RWPE2 (cell line): ENCODE data around the gene CD109.
"Not testable (repeated sequence)": the region's sequence is repeated elsewhere in the genome, so short reads cannot be mapped to it uniquely, and the experiment has no call there.

Experiments used
- ATAC-seq: fragments of 200-7000 bp; cut with Tn5 transposase; 3 replicates; pipeline ENCODE4 v1.9.1; 2021; ENCODE audit warnings: low read depth
- DNase-seq: peaks from one replicate; pipeline ENCODE4 v3.0.0-alpha.2; 2020; ENCODE audit warnings: low spot score
- H3K27ac ChIP-seq: fragments of 450-650 bp; 2 replicates; pipeline ENCODE4 v1.5.1; 2017; ENCODE audit warnings: mild to moderate bottlenecking; ENCODE audit not compliant: poor library complexity, severe bottlenecking
- H3K27me3 ChIP-seq: fragments of 250-450 bp; sonication (Bioruptor Pico); 2 replicates; pipeline ENCODE4 v1.5.1; 2021; ENCODE audit warnings: mild to moderate bottlenecking, moderate library complexity; ENCODE audit not compliant: insufficient read depth, poor library complexity, severe bottlenecking
- H3K36me3 ChIP-seq: fragments of 250-450 bp; sonication (Bioruptor Pico); 2 replicates; pipeline ENCODE4 v1.5.1; 2020; ENCODE audit warnings: low read depth, mild to moderate bottlenecking, moderate library complexity
- H3K4me1 ChIP-seq: fragments of 250-450 bp; sonication (Bioruptor Pico); 2 replicates; pipeline ENCODE4 v1.5.1; 2021; ENCODE audit warnings: mild to moderate bottlenecking, moderate library complexity; ENCODE audit not compliant: insufficient read depth, poor library complexity, severe bottlenecking
- H3K4me3 ChIP-seq: fragments of 250-450 bp; sonication (Bioruptor Pico); 2 replicates; pipeline ENCODE4 v1.5.1; 2021; ENCODE audit warnings: mild to moderate bottlenecking, moderate library complexity; ENCODE audit not compliant: severe bottlenecking
- H3K9me3 ChIP-seq: fragments of 250-450 bp; sonication (Bioruptor Pico); 2 replicates; pipeline ENCODE4 v1.5.1; 2021; ENCODE audit warnings: mild to moderate bottlenecking, moderate library complexity; ENCODE audit not compliant: severe bottlenecking
- CTCF ChIP-seq: fragments of 450-650 bp; IDR thresholded peaks from one replicate; pipeline ENCODE4 v1.5.1; 2017; ENCODE audit warnings: mild to moderate bottlenecking, moderate library complexity; ENCODE audit not compliant: poor library complexity, severe bottlenecking

CD109 gene

DNA sequence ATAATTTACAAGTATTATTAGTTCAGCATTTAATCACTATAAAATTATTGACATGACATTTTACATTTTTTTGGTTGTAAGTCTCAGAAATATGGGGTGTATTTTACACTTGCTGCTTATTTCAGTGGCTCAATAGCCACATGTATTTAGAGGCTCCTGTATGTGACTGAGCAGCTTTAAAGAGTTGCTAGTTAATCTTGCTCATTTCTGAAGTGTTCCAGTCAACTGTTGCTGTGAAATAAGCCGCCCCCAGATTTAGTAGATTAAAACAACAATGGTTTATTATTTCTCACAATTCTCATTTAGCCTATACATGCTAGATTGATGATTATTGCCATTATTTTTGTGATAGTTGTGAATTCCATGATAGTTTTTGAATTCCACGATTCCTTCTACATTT, 23.0 kb downstream of the CD109 start:
- no peaks in the 10 kb centered on the region for H3K9me3 ChIP-seq
- no peak for ATAC-seq
- H3K27ac ChIP-seq: no peak overlapping the region
- TF ChIP-seq CTCF: no peak
- no peaks in the 10 kb centered on the region for H3K27me3 ChIP-seq
- H3K4me1 ChIP-seq: peaks cover 14% of the 10 kb centered on the region
- H3K4me3 ChIP-seq: no peak overlapping the region
- DNase-seq: no peak
- peaks cover 47% of the 10 kb centered on the region for H3K36me3 ChIP-seq

- Histone ChIP-seq H3K4me1 (peaks cover 4% of the 10 kb centered on the region), H3K36me3 (peaks cover 58% of the 10 kb centered on the region), H3K27ac (peak overlapping the region; percentile 28), H3K4me3 (no peak overlapping the region), H3K9me3 (no peaks in the 10 kb centered on the region), H3K27me3 (no peaks in the 10 kb centered on the region)
- DNase-seq (no peak), ATAC-seq (peak; percentile 70)
- TF ChIP-seq CTCF: no peak
Measured at GRCh38 chr6:73722318-73723060, 26.5 kb downstream of the CD109 start.

DNA sequence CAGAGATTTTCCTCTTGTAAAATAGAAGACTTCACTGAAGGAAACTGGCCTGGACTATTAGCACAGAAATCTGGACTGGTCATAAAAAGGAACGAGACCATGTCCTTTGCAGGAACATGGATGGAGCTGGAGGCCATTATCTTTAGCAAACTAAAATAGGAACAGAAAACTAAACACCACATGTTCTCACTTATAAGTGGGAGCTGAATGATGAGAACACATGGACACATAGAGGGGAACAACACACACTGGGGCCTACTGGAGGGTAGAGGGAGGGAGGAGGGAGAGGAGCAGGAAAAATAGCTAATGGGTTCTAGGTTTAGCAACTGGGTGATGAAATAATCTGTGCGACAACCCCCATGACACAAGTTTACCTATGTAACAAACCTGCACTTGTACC, 27.5 kb downstream of the CD109 start:
- not testable (repeated sequence) for H3K9me3 ChIP-seq, ATAC-seq, DNase-seq, H3K4me3 ChIP-seq, H3K27me3 ChIP-seq, H3K4me1 ChIP-seq
- Histone ChIP-seq H3K27ac (peak overlapping the region; percentile 28), H3K36me3 (peaks cover 64% of the 10 kb centered on the region)

GRCh38 chr6:73724389-73724788, 28.4 kb downstream of the CD109 start:
- H3K27me3 ChIP-seq: no peaks in the 10 kb centered on the region
- no peak for DNase-seq
- H3K4me1 ChIP-seq: peaks cover 4% of the 10 kb centered on the region
- H3K27ac ChIP-seq: peak overlapping the region; percentile 8
- H3K9me3 ChIP-seq: no peaks in the 10 kb centered on the region
- peaks cover 56% of the 10 kb centered on the region for H3K36me3 ChIP-seq
- ATAC-seq: no peak
- TF ChIP-seq CTCF: no peak
- H3K4me3 ChIP-seq: no peak overlapping the region

DNA sequence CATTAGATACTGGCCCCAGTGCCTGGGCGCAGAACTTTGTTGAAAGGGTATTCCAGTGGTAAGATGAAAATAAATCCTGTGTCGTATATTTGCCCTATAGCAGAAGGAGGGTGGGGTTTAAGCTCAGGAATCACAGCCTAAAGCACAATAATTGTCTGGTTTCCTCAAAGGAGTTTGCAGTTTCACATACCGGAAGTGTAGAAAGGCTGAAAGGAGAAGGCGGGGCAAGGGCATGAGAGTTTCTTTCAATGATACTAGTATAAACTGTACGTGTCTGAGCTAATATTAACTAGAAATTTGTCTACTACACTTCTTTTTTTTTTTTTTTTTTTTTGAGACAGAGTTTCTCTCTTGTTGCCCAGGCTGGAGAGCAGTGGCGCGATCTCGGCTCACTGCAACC, 29.2 kb downstream of the CD109 start:
- not testable (repeated sequence) for H3K27ac ChIP-seq, H3K27me3 ChIP-seq, H3K4me3 ChIP-seq, DNase-seq, H3K4me1 ChIP-seq, ATAC-seq, H3K9me3 ChIP-seq
- peaks cover 48% of the 10 kb centered on the region for H3K36me3 ChIP-seq

GRCh38 chr6:73727114-73727513, 31.1 kb downstream of the CD109 start:
- Histone ChIP-seq H3K4me1 (peaks cover 4% of the 10 kb centered on the region), H3K36me3 (peaks cover 54% of the 10 kb centered on the region), H3K27ac (no peak overlapping the region), H3K4me3 (no peak overlapping the region), H3K9me3 (no peaks in the 10 kb centered on the region), H3K27me3 (no peaks in the 10 kb centered on the region)
- DNase-seq (no peak), ATAC-seq (no peak)
- no peak for TF ChIP-seq CTCF
